Measurements from ENCODE around the gene MYLK2. TPM values are rescaled to one million over a fixed set of nuclear protein-coding genes. Genes with fewer than 3 reads are reported as not detected.

The MYLK2 gene
- total RNA-seq, 4 donors from 2014 or later = 0.16 TPM; not detected in 3

GRCh38 chr20:31858760-31859083 lies 39.6 kb downstream of the MYLK2 start:
- intact Hi-C loops (cut with DNase I; ENCODE audit: low total_unique reads) (loop anchor here (2.0 kb wide), 1 partner anchor 94 kb away; the partner anchor contains the start of gene PDRG1), in situ Hi-C loops (cut with MboI; ENCODE audit: low pct_ligation_motif_present in 1 of 4, low pct_unique_long_range_greater_than_20kb in 1 of 4, low sequenced_read_pairs in 3 of 4) (loop anchor here in 1 of 4 donors (10.0 kb wide), 1 partner anchor 106 kb away; the partner anchor contains the start of gene XKR7)
- peaks cover 10 to 19% (median 14%) of the 10 kb centered on the region in 4 donors for H3K4me1 ChIP-seq
- no peak for TF ChIP-seq POLR2A (IDR thresholded peaks at IDR 0.05)
- no peak for TF ChIP-seq EP300 (IDR thresholded peaks at IDR 0.05; ENCODE audit: low read depth)
- TF ChIP-seq CTCF (IDR thresholded peaks at IDR 0.05) = no peak
- no peak for TF ChIP-seq POLR2AphosphoS5 (IDR thresholded peaks at IDR 0.05)
- no peak overlapping the region for H3K4me3 ChIP-seq
- no peaks in the 10 kb centered on the region for H3K9me3 ChIP-seq
- peaks cover 41% of the 10 kb centered on the region for H3K27me3 ChIP-seq
- no peaks in the 10 kb centered on the region for H3K36me3 ChIP-seq
- H3K27ac ChIP-seq = no peak overlapping the region
- WGBS, 2 donors (ENCODE audit: low coverage in 1 of 2) = 22% methylated on average over 3 of the region's 3 CpGs; no CpG with 5 or more reads in 1 of the 2 donors
- no peak for DNase-seq

GRCh38 chr20:31859266-31859997 lies 40.3 kb downstream of the MYLK2 start:
- in situ Hi-C loops (cut with MboI; ENCODE audit: low pct_ligation_motif_present in 1 of 4, low pct_unique_long_range_greater_than_20kb in 1 of 4, low sequenced_read_pairs in 3 of 4) (loop anchor here in 1 of 4 donors (10.0 kb wide), 1 partner anchor 105 kb away; the partner anchor contains the start of gene XKR7), intact Hi-C loops (cut with DNase I; ENCODE audit: low total_unique reads) (loop anchor here (2.0 kb wide), 1 partner anchor 93 kb away; the partner anchor contains the start of gene PDRG1)
- WGBS, 2 donors (ENCODE audit: low coverage in 1 of 2) = 91% methylated on average over 5 of the region's 5 CpGs; no CpG with 5 or more reads in 1 of the 2 donors
- no peak for DNase-seq
- no peak for TF ChIP-seq EP300 (IDR thresholded peaks at IDR 0.05; ENCODE audit: low read depth)
- TF ChIP-seq POLR2AphosphoS5 (IDR thresholded peaks at IDR 0.05) = no peak
- TF ChIP-seq CTCF (IDR thresholded peaks at IDR 0.05) = no peak
- TF ChIP-seq POLR2A (IDR thresholded peaks at IDR 0.05) = no peak
- no peaks in the 10 kb centered on the region for H3K36me3 ChIP-seq
- H3K4me1 ChIP-seq = peaks cover 10 to 19% (median 14%) of the 10 kb centered on the region in 4 donors
- peaks cover 41% of the 10 kb centered on the region for H3K27me3 ChIP-seq
- no peak overlapping the region for H3K27ac ChIP-seq
- no peak overlapping the region for H3K4me3 ChIP-seq
- H3K9me3 ChIP-seq = no peaks in the 10 kb centered on the region

- TF ChIP-seq POLR2AphosphoS5 (IDR thresholded peaks at IDR 0.05) (no peak), CTCF (IDR thresholded peaks at IDR 0.05) (no peak), EP300 (IDR thresholded peaks at IDR 0.05; ENCODE audit: low read depth) (no peak)
- 40 to 41% methylated on average over 1 to 7 of the region's 7 CpGs for WGBS, 2 donors (ENCODE audit: low coverage in 1 of 2)
- Histone ChIP-seq H3K4me3 (no peak overlapping the region), H3K27me3 (peaks cover 41% of the 10 kb centered on the region), H3K27ac (no peak overlapping the region), H3K9me3 (no peaks in the 10 kb centered on the region), H3K4me1 (peaks cover 10 to 19% (median 14%) of the 10 kb centered on the region in 4 donors), H3K36me3 (no peaks in the 10 kb centered on the region)
- intact Hi-C loops (cut with DNase I; ENCODE audit: low total_unique reads) (loop anchor here (2.0 kb wide), 1 partner anchor 93 kb away; the partner anchor contains the start of gene PDRG1), in situ Hi-C loops (cut with MboI; ENCODE audit: low pct_ligation_motif_present in 1 of 4, low pct_unique_long_range_greater_than_20kb in 1 of 4, low sequenced_read_pairs in 3 of 4) (loop anchor here in 1 of 4 donors (10.0 kb wide), 1 partner anchor 105 kb away; the partner anchor contains the start of gene XKR7)
- no peak for DNase-seq
These were observed 40.8 kb downstream of the MYLK2 start for GRCh38 chr20:31859998-31860380.

- intact Hi-C loops (cut with DNase I; ENCODE audit: low total_unique reads) (no loop called here), in situ Hi-C loops (cut with MboI; ENCODE audit: low pct_ligation_motif_present in 1 of 4, low pct_unique_long_range_greater_than_20kb in 1 of 4, low sequenced_read_pairs in 3 of 4) (no loop called here)
- WGBS, 2 donors (ENCODE audit: low coverage in 1 of 2) = 14 to 15% methylated on average over 6 to 15 of the region's 15 CpGs
- Histone ChIP-seq H3K36me3 (no peaks in the 10 kb centered on the region), H3K4me1 (peaks cover 10 to 19% (median 14%) of the 10 kb centered on the region in 4 donors), H3K9me3 (no peaks in the 10 kb centered on the region), H3K4me3 (peak overlapping the region; percentile 34 to 62 (median 48)), H3K27ac (no peak overlapping the region), H3K27me3 (peaks cover 36% of the 10 kb centered on the region)
- no peak for TF ChIP-seq EP300 (IDR thresholded peaks at IDR 0.05; ENCODE audit: low read depth)
- TF ChIP-seq POLR2AphosphoS5 (IDR thresholded peaks at IDR 0.05) = no peak
- TF ChIP-seq POLR2A (IDR thresholded peaks at IDR 0.05) = no peak
- no peak for TF ChIP-seq CTCF (IDR thresholded peaks at IDR 0.05)
- peak; percentile 20 for DNase-seq
These were observed 41.4 kb downstream of the MYLK2 start for GRCh38 chr20:31860390-31861134.
